ENCODE results near the gene MCEE.

Gene MCEE

GRCh38 chr2:71070294-71071093 is 59.5 kb downstream of the MCEE start:
- Histone ChIP-seq H3K27me3 (ENCODE audit: insufficient read depth, low read length, poor library complexity) (no peaks in the 10 kb centered on the region), H3K56ac (ENCODE audit: low read length) (no peak overlapping the region), H3K36me3 (ENCODE audit: control insufficient read depth, insufficient read depth, low read length) (peaks cover 2% of the 10 kb centered on the region), H3K18ac (ENCODE audit: low read length) (no peak overlapping the region), H3K4me3 (ENCODE audit: low read length) (no peak overlapping the region), H3K79me2 (ENCODE audit: control insufficient read depth, insufficient read depth, low read length) (peaks cover 6% of the 10 kb centered on the region), H3K4me2 (ENCODE audit: low read length) (no peak overlapping the region), H3K9ac (ENCODE audit: low read length) (peak overlapping the region; percentile 3), H3K23ac (ENCODE audit: low read length) (no peak overlapping the region), H2BK5ac (ENCODE audit: low read length) (no peak overlapping the region), H3K4ac (ENCODE audit: low read depth, low read length) (no peak overlapping the region), H4K5ac (ENCODE audit: low read length) (no peak overlapping the region), H2BK120ac (ENCODE audit: low read depth, low read length) (no peak overlapping the region), H2AK5ac (ENCODE audit: low read length) (no peak overlapping the region), H3K4me1 (ENCODE audit: control insufficient read depth, low read depth, low read length) (no peaks in the 10 kb centered on the region), H3K27ac (ENCODE audit: low read depth, low read length) (no peak overlapping the region), H4K8ac (ENCODE audit: low read depth, low read length) (no peak overlapping the region), H3K79me1 (ENCODE audit: low read length) (peaks cover 21% of the 10 kb centered on the region), H2BK15ac (replicated peaks; ENCODE audit: low read depth) (no peak overlapping the region)
- WGBS (ENCODE audit: extremely low coverage, insufficient coverage, low lambda C conversion rate) = no CpG with 5 or more reads among the region's 10 CpGs
- peak; percentile 82 for DNase-seq

DNA sequence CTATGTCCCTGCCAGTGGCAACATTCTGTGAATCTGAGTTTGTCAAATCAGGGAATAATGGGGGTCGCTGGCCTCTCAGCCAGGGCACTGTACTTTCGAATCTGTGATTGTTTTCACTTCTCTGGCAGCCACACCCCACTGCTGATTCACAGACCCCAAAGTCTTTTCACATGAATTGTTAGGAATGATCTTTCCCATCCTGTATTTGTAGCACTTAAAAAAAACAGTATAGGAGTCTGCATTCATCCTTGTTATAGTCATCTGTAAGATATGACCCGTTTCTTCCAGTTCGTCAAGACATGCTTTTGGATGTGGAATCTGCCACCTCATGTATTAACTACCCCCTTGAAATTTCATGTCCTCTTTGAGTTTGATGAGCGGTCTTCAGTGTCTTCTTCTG is 60.7 kb downstream of the MCEE start:
- Histone ChIP-seq H3K4me3 (ENCODE audit: low read length) (no peak overlapping the region), H2BK120ac (ENCODE audit: low read depth, low read length) (no peak overlapping the region), H3K79me1 (ENCODE audit: low read length) (peaks cover 21% of the 10 kb centered on the region), H3K4me2 (ENCODE audit: low read length) (peak overlapping the region; percentile 93), H3K79me2 (ENCODE audit: control insufficient read depth, insufficient read depth, low read length) (peaks cover 6% of the 10 kb centered on the region), H3K18ac (ENCODE audit: low read length) (no peak overlapping the region), H2BK5ac (ENCODE audit: low read length) (no peak overlapping the region), H4K5ac (ENCODE audit: low read length) (no peak overlapping the region), H3K4ac (ENCODE audit: low read depth, low read length) (no peak overlapping the region), H2AK5ac (ENCODE audit: low read length) (no peak overlapping the region), H3K4me1 (ENCODE audit: control insufficient read depth, low read depth, low read length) (no peaks in the 10 kb centered on the region), H4K8ac (ENCODE audit: low read depth, low read length) (no peak overlapping the region), H3K23ac (ENCODE audit: low read length) (no peak overlapping the region), H3K9ac (ENCODE audit: low read length) (peak overlapping the region; percentile 95), H3K27ac (ENCODE audit: low read depth, low read length) (no peak overlapping the region), H3K27me3 (ENCODE audit: insufficient read depth, low read length, poor library complexity) (no peaks in the 10 kb centered on the region), H3K36me3 (ENCODE audit: control insufficient read depth, insufficient read depth, low read length) (peaks cover 2% of the 10 kb centered on the region), H3K56ac (ENCODE audit: low read length) (peak overlapping the region; percentile 97), H2BK15ac (replicated peaks; ENCODE audit: low read depth) (no peak overlapping the region)
- WGBS (ENCODE audit: extremely low coverage, insufficient coverage, low lambda C conversion rate) = no CpG with 5 or more reads among the region's 5 CpGs
- DNase-seq = no peak

GRCh38 chr2:71068218-71069035 is 61.6 kb downstream of the MCEE start, which contains the start of gene NAGK:
TSS of gene NAGK (plus strand) at chr2:71068648. CDS start at chr2:71068684, 36 bp downstream.
- H3K18ac ChIP-seq (ENCODE audit: low read length) = peak within 1 kb of the TSS; percentile 42
- peak within 1 kb of the TSS; percentile 98 for H3K4me2 ChIP-seq (ENCODE audit: low read length)
- no peak within 1 kb of the TSS for H3K23ac ChIP-seq (ENCODE audit: low read length)
- no CpG with 5 or more reads among the region's 66 CpGs for WGBS (ENCODE audit: extremely low coverage, insufficient coverage, low lambda C conversion rate)
- DNase-seq = peak; percentile 97
- H3K36me3 ChIP-seq (ENCODE audit: control insufficient read depth, insufficient read depth, low read length) = no peaks in the 10 kb centered on the region
- H3K56ac ChIP-seq (ENCODE audit: low read length) = peak within 1 kb of the TSS; percentile 98
- H3K4ac ChIP-seq (ENCODE audit: low read depth, low read length) = no peak within 1 kb of the TSS
- peak within 1 kb of the TSS; percentile 83 for H2BK5ac ChIP-seq (ENCODE audit: low read length)
- no peak within 1 kb of the TSS for H2BK15ac ChIP-seq (replicated peaks; ENCODE audit: low read depth)
- H3K27ac ChIP-seq (ENCODE audit: low read depth, low read length) = peak within 1 kb of the TSS; percentile 62
- no peak within 1 kb of the TSS for H2BK120ac ChIP-seq (ENCODE audit: low read depth, low read length)
- no peak within 1 kb of the TSS for H2AK5ac ChIP-seq (ENCODE audit: low read length)
- no peak within 1 kb of the TSS for H4K5ac ChIP-seq (ENCODE audit: low read length)
- H3K4me1 ChIP-seq (ENCODE audit: control insufficient read depth, low read depth, low read length) = no peaks in the 10 kb centered on the region
- no peaks in the 10 kb centered on the region for H3K27me3 ChIP-seq (ENCODE audit: insufficient read depth, low read length, poor library complexity)
- peak within 1 kb of the TSS; percentile 95 for H3K9ac ChIP-seq (ENCODE audit: low read length)
- H4K8ac ChIP-seq (ENCODE audit: low read depth, low read length) = peak within 1 kb of the TSS; percentile 43
- peaks cover 6% of the 10 kb centered on the region for H3K79me2 ChIP-seq (ENCODE audit: control insufficient read depth, insufficient read depth, low read length)
- peak within 1 kb of the TSS; percentile 81 for H3K4me3 ChIP-seq (ENCODE audit: low read length)
- H3K79me1 ChIP-seq (ENCODE audit: low read length) = peaks cover 18% of the 10 kb centered on the region

GRCh38 chr2:71067567-71068217 is 62.3 kb downstream of the MCEE start:
- H3K79me1 ChIP-seq (ENCODE audit: low read length) = peaks cover 16% of the 10 kb centered on the region
- peak overlapping the region; percentile 98 for H3K56ac ChIP-seq (ENCODE audit: low read length)
- DNase-seq = no peak
- no peak overlapping the region for H2BK15ac ChIP-seq (replicated peaks; ENCODE audit: low read depth)
- no peak overlapping the region for H2AK5ac ChIP-seq (ENCODE audit: low read length)
- H3K27ac ChIP-seq (ENCODE audit: low read depth, low read length) = peak overlapping the region; percentile 7
- no peak overlapping the region for H4K5ac ChIP-seq (ENCODE audit: low read length)
- peak overlapping the region; percentile 43 for H4K8ac ChIP-seq (ENCODE audit: low read depth, low read length)
- no peak overlapping the region for H2BK120ac ChIP-seq (ENCODE audit: low read depth, low read length)
- WGBS (ENCODE audit: extremely low coverage, insufficient coverage, low lambda C conversion rate) = no CpG with 5 or more reads among the region's 26 CpGs
- H3K79me2 ChIP-seq (ENCODE audit: control insufficient read depth, insufficient read depth, low read length) = peaks cover 6% of the 10 kb centered on the region
- no peak overlapping the region for H3K4ac ChIP-seq (ENCODE audit: low read depth, low read length)
- peak overlapping the region; percentile 98 for H3K4me2 ChIP-seq (ENCODE audit: low read length)
- no peaks in the 10 kb centered on the region for H3K27me3 ChIP-seq (ENCODE audit: insufficient read depth, low read length, poor library complexity)
- H3K18ac ChIP-seq (ENCODE audit: low read length) = peak overlapping the region; percentile 7
- no peaks in the 10 kb centered on the region for H3K4me1 ChIP-seq (ENCODE audit: control insufficient read depth, low read depth, low read length)
- peak overlapping the region; percentile 61 for H2BK5ac ChIP-seq (ENCODE audit: low read length)
- no peaks in the 10 kb centered on the region for H3K36me3 ChIP-seq (ENCODE audit: control insufficient read depth, insufficient read depth, low read length)
- H3K4me3 ChIP-seq (ENCODE audit: low read length) = peak overlapping the region; percentile 81
- H3K9ac ChIP-seq (ENCODE audit: low read length) = peak overlapping the region; percentile 95
- no peak overlapping the region for H3K23ac ChIP-seq (ENCODE audit: low read length)

DNA sequence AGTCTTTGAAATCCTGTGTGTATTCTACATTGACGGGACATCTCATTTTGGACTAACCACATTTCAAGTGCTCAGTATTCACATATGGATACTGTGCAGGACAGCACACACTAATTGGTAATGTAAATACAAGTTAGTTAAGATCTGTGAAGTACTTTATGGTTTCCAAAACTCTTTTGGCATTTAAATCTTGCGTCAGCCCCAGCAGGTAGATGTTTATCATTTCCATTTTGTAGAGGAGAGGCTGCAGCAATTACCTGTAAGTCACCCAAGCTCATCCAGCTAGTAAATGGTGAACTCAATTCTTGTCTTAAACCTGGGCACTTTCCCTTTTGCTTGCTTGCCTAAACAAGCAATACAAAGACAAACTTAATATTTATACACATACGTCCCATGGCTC is 63.2 kb downstream of the MCEE start:
- Histone ChIP-seq H2AK5ac (ENCODE audit: low read length) (no peak overlapping the region), H3K4me1 (ENCODE audit: control insufficient read depth, low read depth, low read length) (no peaks in the 10 kb centered on the region), H3K4ac (ENCODE audit: low read depth, low read length) (no peak overlapping the region), H3K23ac (ENCODE audit: low read length) (no peak overlapping the region), H2BK5ac (ENCODE audit: low read length) (no peak overlapping the region), H3K18ac (ENCODE audit: low read length) (no peak overlapping the region), H2BK120ac (ENCODE audit: low read depth, low read length) (no peak overlapping the region), H3K36me3 (ENCODE audit: control insufficient read depth, insufficient read depth, low read length) (no peaks in the 10 kb centered on the region), H3K79me1 (ENCODE audit: low read length) (peaks cover 15% of the 10 kb centered on the region), H3K56ac (ENCODE audit: low read length) (no peak overlapping the region), H3K27me3 (ENCODE audit: insufficient read depth, low read length, poor library complexity) (no peaks in the 10 kb centered on the region), H2BK15ac (replicated peaks; ENCODE audit: low read depth) (no peak overlapping the region), H4K8ac (ENCODE audit: low read depth, low read length) (no peak overlapping the region), H3K4me2 (ENCODE audit: low read length) (no peak overlapping the region), H3K27ac (ENCODE audit: low read depth, low read length) (no peak overlapping the region), H3K4me3 (ENCODE audit: low read length) (no peak overlapping the region), H4K5ac (ENCODE audit: low read length) (no peak overlapping the region), H3K9ac (ENCODE audit: low read length) (no peak overlapping the region), H3K79me2 (ENCODE audit: control insufficient read depth, insufficient read depth, low read length) (peaks cover 6% of the 10 kb centered on the region)
- DNase-seq = no peak
- no CpG with 5 or more reads among the region's 3 CpGs for WGBS (ENCODE audit: extremely low coverage, insufficient coverage, low lambda C conversion rate)
